Upper lobe of left lung (tissue), 6 donors: Measurements from ENCODE around the gene IQCH. TPM values are rescaled to one million over a fixed set of nuclear protein-coding genes. Genes with fewer than 3 reads are reported as not detected.

Source experiments
- ATAC-seq, 2 donors: fragments of 200-7000 bp; cut with Tn5 transposase; one replicate each; pipeline ENCODE4 v1.9.1; 2022; ENCODE audit warnings: mild to moderate bottlenecking in 2 of 2, moderate library complexity in 2 of 2; ENCODE audit not compliant: low FRiP score in 2 of 2
- DNase-seq, 2 donors: peaks; one replicate each; pipeline ENCODE4 v3.0.0-alpha.2; 2019 to 2020
- H3K27ac ChIP-seq, 4 donors: fragments of 200-600 bp; sonication (generic); one replicate each; pipeline ENCODE4 v1.5.1; 2016 to 2019
- H3K27me3 ChIP-seq, 4 donors: fragments of 200-600 bp; sonication (generic); one replicate each; pipeline ENCODE4 v1.5.1; 2017 to 2019
- H3K36me3 ChIP-seq, 4 donors: fragments of 200-600 bp; sonication (generic); one replicate each; pipeline ENCODE4 v1.5.1; 2016 to 2019
- H3K4me1 ChIP-seq, 4 donors: fragments of 200-600 bp; sonication (generic); one replicate each; pipeline ENCODE4 v1.5.1; 2018 to 2019
- H3K4me3 ChIP-seq, 4 donors: fragments of 200-600 bp; sonication (generic); one replicate each; pipeline ENCODE4 v1.5.1; 2017 to 2019; ENCODE audit warnings: mild to moderate bottlenecking in 2 of 4, moderate library complexity in 1 of 4
- H3K9me3 ChIP-seq, 4 donors: fragments of 200-600 bp; sonication (generic); one replicate each; pipeline ENCODE4 v1.5.1; 2018 to 2019
- EP300 ChIP-seq, 4 donors: sonication (generic); formaldehyde crosslinking; IDR thresholded peaks; one replicate each; pipeline ENCODE4 v1.5.1; 2017; ENCODE audit warnings: antibody characterized with exemption in 4 of 4, control low read depth in 2 of 4
- POLR2A ChIP-seq, 4 donors: fragments of 450-650 bp; IDR thresholded peaks; one replicate each; pipeline ENCODE4 v1.5.1; 2016 to 2017; ENCODE audit warnings: antibody characterized with exemption in 4 of 4, mild to moderate bottlenecking in 2 of 4
- POLR2AphosphoS5 ChIP-seq, 2 donors: sonication (generic); formaldehyde crosslinking; IDR thresholded peaks; one replicate each; pipeline ENCODE4 v1.5.1; 2017; ENCODE audit warnings: antibody characterized with exemption in 2 of 2
- WGBS, 2 donors: methylation state at CpG; one replicate each; pipeline ENCODE4 v1.1.5; 2017 to 2018; 5-methylcytosine and 5-hydroxymethylcytosine counted together
- total RNA-seq, 6 donors: library from RNA; depleted of rRNA in 4 of 6; stranded (reverse); fragments of >200 nt in 4 of 6; gene quantifications; one replicate each; pipeline versions ENCODE4 v1.1.0 to v1.2.1, GENCODE V29; 2016 to 2021
- TF ChIP-seq, protein P1 (sequence below), 6 experiments: fragments of 450-650 bp in 4 of 6; fragments of 200-600 bp in 2 of 6; sonication (generic) in 2 of 6; IDR thresholded peaks; one replicate each; pipeline ENCODE4 v1.5.1; 2016 to 2019; ENCODE audit warnings: antibody characterized with exemption in 6 of 6
- donor health status: DM: no; HTN: no; CAD: no; lungs with moderate emphysema.
- donor health status: DM: no; HTN: yes; CAD: no; lungs with severe emphysema.

The IQCH gene
- total RNA-seq, 6 donors from 2014 or later, result 1.0 to 18.0 (median 2.7) TPM

DNA sequence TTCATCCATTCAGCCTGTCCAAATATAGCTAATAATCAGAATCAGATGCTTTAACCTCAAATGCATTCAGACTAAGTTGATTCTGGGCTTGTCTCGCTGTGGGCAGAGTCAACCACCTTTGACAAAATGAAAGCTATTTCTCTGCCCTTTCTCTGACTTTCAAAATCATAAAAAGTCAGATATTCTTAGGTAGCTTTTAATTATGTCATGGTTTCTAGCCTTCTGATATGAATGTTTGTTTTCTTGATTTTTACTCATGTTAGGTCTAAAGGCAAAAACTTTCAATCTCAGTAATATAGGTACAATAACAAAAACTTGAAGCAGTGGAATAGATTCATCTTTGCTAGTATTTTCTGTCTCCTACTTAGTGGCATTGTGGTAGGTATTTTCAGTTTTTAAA, 241.0 kb downstream of the IQCH start:
- 89 to 96% methylated on average over 1 of the region's 1 CpG for WGBS, 2 donors
- Histone ChIP-seq H3K4me3 (no peak overlapping the region), H3K27ac (no peak overlapping the region), H3K27me3 (no peaks in the 10 kb centered on the region), H3K9me3 (no peaks in the 10 kb centered on the region), H3K4me1 (no peaks in the 10 kb centered on the region), H3K36me3 (no peaks in the 10 kb centered on the region)
- no peak for TF ChIP-seq EP300 (IDR thresholded peaks at IDR 0.05)
- TF ChIP-seq POLR2AphosphoS5 (IDR thresholded peaks at IDR 0.05), result no peak
- TF ChIP-seq, protein P1, sequence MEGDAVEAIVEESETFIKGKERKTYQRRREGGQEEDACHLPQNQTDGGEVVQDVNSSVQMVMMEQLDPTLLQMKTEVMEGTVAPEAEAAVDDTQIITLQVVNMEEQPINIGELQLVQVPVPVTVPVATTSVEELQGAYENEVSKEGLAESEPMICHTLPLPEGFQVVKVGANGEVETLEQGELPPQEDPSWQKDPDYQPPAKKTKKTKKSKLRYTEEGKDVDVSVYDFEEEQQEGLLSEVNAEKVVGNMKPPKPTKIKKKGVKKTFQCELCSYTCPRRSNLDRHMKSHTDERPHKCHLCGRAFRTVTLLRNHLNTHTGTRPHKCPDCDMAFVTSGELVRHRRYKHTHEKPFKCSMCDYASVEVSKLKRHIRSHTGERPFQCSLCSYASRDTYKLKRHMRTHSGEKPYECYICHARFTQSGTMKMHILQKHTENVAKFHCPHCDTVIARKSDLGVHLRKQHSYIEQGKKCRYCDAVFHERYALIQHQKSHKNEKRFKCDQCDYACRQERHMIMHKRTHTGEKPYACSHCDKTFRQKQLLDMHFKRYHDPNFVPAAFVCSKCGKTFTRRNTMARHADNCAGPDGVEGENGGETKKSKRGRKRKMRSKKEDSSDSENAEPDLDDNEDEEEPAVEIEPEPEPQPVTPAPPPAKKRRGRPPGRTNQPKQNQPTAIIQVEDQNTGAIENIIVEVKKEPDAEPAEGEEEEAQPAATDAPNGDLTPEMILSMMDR (IDR thresholded peaks at IDR 0.05), result no peak
- DNase-seq, result no peak
- no peak for ATAC-seq

DNA sequence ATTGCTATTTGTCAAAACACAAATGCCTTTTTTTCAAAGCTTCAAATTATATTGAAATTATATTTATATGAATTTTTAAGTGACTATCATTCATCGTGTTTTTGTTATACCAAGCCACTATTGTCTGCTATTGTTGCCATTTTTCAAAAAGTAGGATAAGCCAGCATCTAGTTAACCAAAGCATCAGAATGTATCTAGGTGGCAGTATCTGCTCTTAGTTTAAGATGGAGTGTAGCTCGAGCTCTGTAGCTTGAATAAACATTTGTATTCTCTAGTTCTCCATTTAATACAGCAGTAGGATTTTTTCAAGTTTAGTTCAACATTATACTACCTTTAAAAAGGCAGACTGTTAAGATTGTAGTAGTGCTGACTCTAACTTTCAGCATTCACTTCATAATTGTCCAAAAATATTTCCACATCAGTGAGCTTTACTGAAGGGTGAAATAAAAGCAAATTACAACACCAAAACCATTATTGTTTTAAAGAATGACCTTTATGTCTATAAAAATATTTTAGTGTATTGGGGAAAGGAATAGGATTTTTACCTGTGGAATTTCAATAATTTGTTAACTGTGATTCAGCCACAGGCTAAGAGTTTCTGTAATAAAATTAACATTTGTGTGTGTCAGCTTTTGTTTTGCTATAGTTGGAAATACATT, 246.7 kb downstream of the IQCH start:
- TF ChIP-seq POLR2A (IDR thresholded peaks at IDR 0.05) (no peak), EP300 (IDR thresholded peaks at IDR 0.05) (no peak), POLR2AphosphoS5 (IDR thresholded peaks at IDR 0.05) (no peak)
- TF ChIP-seq, protein P1 (IDR thresholded peaks at IDR 0.05), result peak in 2 of 6 experiments; percentile 12 to 18
- Histone ChIP-seq H3K27me3 (no peaks in the 10 kb centered on the region), H3K4me3 (peak overlapping the region in 2 of 4 donors; percentile 29), H3K9me3 (no peaks in the 10 kb centered on the region), H3K27ac (peak overlapping the region in 2 of 4 donors; percentile 21 to 36), H3K4me1 (peaks cover 2 to 10% (median 5%) of the 10 kb centered on the region in 4 donors), H3K36me3 (no peaks in the 10 kb centered on the region)
- 33 to 36% methylated on average over 2 of the region's 2 CpGs for WGBS, 2 donors
- ATAC-seq (no peak), DNase-seq (no peak)

DNA sequence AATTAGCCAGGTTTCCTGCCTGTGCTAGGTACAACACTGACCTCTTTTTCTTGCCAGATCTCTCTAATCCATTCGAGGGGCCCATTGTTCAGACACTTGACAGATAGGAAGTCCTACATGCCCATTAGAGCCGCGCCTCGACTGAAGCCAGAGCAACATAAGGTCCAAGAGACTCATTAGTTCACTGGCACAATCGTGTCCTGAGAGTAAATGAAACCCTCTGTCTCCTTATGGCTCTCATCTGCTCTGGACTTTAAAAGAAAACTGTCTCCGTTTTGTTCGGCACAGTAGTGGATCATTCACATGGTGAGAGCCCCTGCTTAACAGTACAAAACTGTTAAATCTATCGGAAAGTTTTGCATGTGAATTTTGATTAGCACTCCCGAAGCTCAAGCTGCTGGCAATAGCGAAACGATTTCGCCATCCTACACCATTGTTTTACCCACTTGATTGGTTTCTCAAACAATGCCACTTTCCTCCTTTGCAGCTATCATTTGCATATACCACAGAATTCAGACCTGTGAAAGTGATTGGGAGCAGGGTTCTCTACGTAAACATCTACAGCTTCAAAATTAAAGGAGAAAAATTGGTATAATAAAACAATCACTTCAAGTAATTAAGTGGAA, 247.4 kb downstream of the IQCH start:
- H3K9me3 ChIP-seq, result no peaks in the 10 kb centered on the region
- TF ChIP-seq, protein P1 (IDR thresholded peaks at IDR 0.05), result no peak
- TF ChIP-seq EP300 (IDR thresholded peaks at IDR 0.05), result no peak
- no peak for TF ChIP-seq POLR2A (IDR thresholded peaks at IDR 0.05)
- no peak for TF ChIP-seq POLR2AphosphoS5 (IDR thresholded peaks at IDR 0.05)
- ATAC-seq (peak in 1 of 2 donors; percentile 37), DNase-seq (no peak)
- no peaks in the 10 kb centered on the region for H3K27me3 ChIP-seq
- H3K36me3 ChIP-seq, result no peaks in the 10 kb centered on the region
- 41 to 51% methylated on average over 13 of the region's 13 CpGs for WGBS, 2 donors
- H3K4me3 ChIP-seq, result peak overlapping the region in 3 of 4 donors; percentile 8 to 29 (median 29)
- H3K27ac ChIP-seq, result peak overlapping the region in 3 of 4 donors; percentile 21 to 39 (median 36)
- peaks cover 2 to 16% (median 7%) of the 10 kb centered on the region in 4 donors for H3K4me1 ChIP-seq

DNA sequence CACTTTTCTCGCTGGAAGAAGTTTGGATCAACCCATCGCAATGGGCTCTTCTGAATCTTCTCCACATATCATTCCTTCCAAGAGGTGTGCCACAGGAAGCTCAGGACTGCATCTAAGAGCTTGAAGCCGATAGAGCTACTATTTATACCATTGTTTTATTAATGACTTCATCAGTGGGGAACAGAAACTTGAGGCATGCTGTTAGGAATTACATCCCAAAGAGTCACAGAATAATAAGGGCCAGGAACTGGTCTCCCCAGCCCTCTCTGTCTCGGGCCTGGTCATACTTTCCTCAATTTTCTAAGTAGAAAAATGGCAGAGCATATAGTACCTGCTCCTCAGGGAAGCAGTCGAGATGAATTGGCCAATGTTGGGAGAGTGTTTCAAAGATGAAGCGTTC, 249.5 kb downstream of the IQCH start:
- H3K4me3 ChIP-seq, result no peak overlapping the region
- ATAC-seq (no peak), DNase-seq (no peak)
- H3K27me3 ChIP-seq, result no peaks in the 10 kb centered on the region
- H3K27ac ChIP-seq, result no peak overlapping the region
- H3K36me3 ChIP-seq, result no peaks in the 10 kb centered on the region
- 86 to 93% methylated on average over 6 of the region's 6 CpGs for WGBS, 2 donors
- peaks cover 2 to 19% (median 14%) of the 10 kb centered on the region in 4 donors for H3K4me1 ChIP-seq
- no peaks in the 10 kb centered on the region for H3K9me3 ChIP-seq
- no peak for TF ChIP-seq EP300 (IDR thresholded peaks at IDR 0.05)
- TF ChIP-seq, protein P1 (IDR thresholded peaks at IDR 0.05), result no peak
- TF ChIP-seq POLR2A (IDR thresholded peaks at IDR 0.05), result no peak
- no peak for TF ChIP-seq POLR2AphosphoS5 (IDR thresholded peaks at IDR 0.05)
